Islet of Langerhans (tissue), 1 donor: ENCODE data around the gene AP1M1.

Source experiments
- FAIRE-seq: peaks from one replicate; lab custom pipeline; 2011; peaks lifted over from hg19 to GRCh38; lab: Jason Lieb, UNC

Gene AP1M1

DNA sequence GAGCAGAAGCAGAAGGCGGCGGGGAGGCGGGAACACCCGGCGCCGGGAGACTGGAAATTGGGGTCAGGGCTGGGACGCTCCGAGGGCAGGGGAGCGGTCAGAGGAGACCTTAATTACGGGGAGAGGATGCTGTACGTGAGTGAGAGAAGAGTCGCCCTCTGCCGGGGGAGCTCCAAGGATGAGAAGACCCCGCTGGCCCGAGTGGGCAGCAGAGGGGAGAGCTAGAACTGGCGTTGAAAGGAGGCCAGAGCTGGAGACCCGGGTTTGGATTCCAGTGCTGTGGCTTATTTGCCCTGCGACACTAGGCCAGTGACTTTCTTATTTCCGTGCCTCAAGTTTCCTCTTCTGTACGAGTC, 12.0 kb upstream of the AP1M1 start:
- no peak for FAIRE-seq

DNA sequence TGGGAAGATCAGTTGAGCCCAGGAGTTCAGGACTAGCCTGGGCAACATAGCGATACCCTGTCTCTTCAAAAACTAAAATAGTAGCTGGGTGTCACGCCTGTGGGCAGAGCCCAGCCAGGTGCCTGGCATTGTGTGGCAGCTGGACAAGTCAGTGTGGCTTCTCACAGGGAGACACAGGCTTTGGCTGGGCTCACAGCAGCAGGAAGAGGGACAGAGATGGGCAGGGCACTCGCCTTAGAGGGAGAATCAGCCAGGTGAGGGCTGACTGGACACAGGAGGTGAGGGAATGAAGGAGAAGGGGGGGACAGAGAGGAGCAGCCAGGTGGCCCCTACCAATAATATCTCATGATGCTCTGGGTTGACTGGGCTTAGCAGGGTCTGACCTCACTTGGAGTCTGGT, 9.2 kb upstream of the AP1M1 start:
- FAIRE-seq: no peak

GRCh38 chr19:16190198-16190597, 7.5 kb upstream of the AP1M1 start:
- no peak for FAIRE-seq

GRCh38 chr19:16190736-16191135, 7.0 kb upstream of the AP1M1 start:
- no peak for FAIRE-seq

DNA sequence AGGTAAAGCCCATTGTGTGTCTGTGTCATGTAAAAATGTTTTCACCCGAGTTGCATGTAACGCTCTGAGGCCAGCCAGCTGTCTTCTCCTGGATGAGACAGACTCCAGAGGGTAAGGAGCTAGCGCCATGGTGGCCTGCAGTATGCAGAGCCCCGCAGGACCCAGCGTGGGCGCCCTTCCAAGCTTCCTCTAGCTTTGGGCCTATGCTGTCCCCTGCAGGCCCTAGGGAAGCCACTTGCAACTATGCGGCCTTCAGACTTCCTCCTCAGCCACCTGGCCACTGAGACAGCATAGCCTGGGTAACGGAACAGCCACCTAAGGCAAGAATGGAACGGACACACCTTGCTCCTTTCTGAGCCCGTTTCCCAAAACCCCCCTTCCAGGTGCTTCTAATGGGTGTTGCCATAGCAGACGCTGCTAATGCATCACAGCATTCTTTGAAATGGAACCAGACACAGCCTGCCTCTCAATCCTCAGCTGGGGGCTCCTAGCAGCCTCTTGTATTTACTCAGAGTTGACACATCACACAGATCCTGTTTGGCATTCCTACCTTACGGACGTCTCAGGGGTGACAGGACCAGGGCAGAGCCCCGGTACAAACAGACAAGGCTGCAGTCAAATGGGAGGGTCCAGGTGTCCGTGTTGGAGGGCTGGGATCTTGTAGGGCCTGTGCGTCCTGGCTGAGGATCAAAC, 6.3 kb upstream of the AP1M1 start:
- FAIRE-seq: no peak

- FAIRE-seq: no peak
Observed at GRCh38 chr19:16193466-16193865, 4.2 kb upstream of the AP1M1 start.

DNA sequence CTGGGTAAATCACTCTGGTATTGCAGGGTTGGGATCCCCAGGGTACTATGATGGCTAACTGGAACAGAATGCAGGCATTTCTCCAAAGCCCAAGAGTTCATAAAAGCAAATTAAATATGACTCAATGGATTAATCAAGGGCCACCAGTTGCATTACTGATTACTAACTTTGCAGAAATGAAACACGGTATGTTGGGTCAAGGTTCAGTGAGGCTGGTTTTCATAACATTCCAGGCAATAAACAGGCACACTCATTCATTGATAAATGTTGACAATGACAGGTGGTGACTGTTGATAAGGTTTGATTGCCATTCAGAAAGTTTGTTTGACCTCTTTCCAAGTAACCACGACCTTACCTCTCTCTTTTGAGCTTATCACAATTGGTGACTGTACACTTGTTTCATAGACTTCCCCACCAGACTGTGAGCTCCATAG, 506 bp upstream of the AP1M1 start:
- no peak for FAIRE-seq

DNA sequence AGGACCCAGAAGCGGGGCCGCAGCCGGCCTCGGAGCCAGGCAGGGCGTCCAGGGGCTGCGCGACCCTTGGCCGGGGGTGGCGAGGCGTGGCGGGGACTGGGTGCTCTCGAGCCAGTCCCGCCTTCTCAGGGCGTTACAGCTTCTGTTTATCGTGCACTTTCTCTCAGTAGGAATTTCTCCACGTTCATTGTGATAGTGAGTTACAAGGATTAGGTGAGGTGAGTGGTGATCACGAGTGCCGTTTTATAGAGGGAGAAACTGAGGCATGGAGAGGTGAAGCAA, 600 bp downstream of the AP1M1 start:
- FAIRE-seq: no peak

DNA sequence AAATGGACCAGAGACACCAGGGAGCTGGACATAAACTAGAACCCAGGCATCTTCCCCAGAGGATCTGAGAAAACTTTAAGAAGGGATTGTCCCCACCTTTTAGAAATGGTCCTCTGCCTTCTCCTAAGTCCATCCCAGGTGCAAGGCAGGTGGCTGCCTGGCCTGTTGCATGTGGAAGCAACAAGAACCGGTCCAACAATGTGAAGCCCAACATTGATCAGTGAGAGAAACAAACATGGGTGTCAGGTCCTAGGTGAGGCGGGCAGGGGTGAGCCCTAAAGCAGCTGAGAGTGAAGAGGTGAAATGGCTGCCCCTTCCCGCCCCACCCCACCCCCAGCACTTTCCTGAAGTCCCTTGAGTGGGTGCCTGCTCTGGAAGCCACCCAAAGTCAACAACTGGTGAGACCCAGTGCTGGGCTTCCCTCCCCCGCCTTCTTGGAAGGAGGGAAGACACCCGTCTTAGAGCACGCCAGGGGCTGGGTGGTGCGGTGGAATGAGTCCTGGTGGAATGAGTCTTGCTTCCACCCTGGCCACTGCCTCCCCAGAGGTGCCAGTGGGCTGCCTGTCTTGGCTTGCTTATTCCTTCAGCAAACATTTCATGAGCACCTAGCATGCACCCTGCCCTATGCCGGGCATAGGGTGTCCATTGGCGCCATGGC, 1.7 kb downstream of the AP1M1 start:
- no peak for FAIRE-seq

DNA sequence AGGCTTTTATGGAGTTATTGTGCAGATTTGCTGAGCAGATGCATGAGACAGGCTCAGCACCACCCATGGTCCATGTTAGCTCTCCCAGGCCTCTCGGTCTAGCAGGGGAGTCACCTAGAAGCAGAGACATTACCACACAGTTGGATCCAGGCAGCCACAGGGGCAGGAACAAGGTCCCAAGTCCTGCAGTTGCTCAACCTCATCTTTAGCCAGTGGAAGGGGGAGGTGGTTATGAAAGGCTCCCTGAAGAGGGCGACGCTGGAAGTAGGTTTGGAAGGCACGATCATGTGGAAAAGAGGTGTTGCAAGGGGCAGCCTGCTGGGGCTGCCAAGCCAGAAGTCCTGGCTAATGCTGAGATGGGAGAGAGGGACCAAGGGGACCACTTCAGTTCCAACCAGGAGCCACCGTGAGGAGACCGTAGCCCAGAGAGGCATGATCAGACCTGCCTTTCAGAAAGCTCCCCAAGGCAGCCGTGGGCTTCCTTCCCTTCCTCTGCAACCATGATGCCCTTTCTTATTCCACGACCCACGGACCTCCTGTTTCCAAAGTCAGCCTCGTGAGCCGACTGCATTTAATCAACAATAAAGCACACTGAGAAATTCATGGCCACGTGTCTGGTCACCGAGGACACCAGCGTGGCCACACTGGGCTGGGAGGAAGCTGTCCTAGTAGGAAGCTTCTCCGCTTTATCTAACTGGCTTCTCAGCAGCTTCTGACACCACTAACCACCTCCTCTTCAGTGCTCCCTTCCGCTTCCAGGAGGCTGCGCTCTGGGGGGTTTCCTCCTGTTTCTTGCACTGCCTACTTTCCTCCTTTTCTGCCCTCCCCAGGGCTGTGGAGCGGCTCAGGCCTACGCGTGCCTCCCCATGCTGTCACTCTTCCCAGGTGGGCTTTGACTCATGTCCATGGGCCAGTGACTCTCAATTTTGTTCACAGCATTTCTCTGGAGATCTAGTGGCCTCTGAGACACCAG, 2.6 kb downstream of the AP1M1 start:
- no peak for FAIRE-seq

- no peak for FAIRE-seq
Observed at GRCh38 chr19:16201011-16201391, 3.3 kb downstream of the AP1M1 start.

DNA sequence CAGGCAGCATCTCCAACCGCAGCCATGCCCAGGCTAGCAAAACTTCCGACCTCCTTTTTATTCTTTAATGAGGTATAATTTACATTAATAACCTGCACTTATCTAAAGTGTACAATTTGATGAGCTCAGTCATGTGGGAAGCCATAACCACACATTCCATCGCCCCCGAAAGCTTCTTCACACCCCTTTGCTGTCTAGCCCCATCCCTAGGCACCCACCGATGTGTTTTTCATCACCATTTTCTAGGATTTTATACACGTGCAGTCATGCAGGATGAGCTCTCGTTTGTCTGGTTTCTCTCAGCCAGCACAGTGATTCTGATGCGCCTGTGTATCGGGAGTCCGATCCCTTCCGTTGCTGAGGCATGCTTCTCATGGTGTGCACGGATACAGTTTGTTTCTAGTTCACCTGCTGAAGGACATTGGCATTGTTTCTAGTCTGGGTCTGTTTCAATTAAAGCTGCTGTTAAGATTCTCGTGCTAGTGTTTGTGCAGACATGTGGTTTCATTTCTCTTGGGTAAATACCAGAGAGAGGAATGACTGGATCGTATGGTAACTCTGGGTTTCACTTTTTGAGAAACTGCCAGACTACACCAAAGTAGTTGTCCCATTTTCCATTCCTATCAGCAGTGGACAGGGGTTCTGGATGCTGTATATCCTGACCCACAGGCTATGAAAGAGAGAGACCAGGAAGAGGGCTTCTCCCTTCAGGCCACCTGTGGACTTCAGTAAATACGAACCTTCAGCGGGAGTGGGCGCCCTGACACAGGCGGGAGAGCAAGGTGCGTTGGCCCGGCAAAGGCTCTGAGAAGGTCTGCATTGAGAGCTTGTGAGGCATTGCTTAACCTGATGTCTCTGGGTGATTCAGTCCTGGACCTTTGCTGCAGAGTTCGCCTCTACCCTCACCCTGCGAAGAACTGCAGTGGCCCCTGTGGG, 4.9 kb downstream of the AP1M1 start:
- FAIRE-seq: no peak

GRCh38 chr19:16203256-16204004, 5.7 kb downstream of the AP1M1 start:
- no peak for FAIRE-seq

GRCh38 chr19:16204005-16204294, 6.2 kb downstream of the AP1M1 start:
- no peak for FAIRE-seq

- FAIRE-seq: no peak
Observed at GRCh38 chr19:16205205-16206045, 7.7 kb downstream of the AP1M1 start.

DNA sequence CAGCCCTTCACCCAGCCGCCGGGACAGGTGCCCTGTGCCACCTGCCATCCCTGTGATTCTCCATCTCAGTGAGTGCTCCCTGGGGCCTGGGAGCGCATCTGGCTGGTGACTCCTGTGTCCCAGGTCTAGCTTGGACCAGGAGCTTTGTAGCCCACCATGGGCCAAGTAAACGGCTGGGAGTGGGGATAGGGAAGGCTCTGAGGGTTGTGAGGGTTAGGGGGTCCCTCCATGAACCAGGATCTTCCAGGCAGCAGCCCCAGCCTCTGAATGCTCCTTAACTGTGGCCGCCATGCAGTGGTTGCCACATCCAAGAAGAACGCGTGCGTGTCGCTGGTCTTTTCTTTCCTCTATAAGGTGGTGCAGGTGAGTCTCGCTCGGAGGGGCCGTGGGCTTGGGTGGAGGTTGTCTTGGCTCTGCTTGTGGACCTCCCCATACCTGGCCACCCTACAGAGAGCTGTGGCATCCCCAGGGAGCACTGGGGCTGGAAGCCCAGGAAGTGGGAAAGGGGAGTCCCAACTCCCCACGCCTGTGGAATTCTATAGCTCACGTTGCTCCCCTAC, 8.4 kb downstream of the AP1M1 start:
- no peak for FAIRE-seq

- FAIRE-seq: no peak
Observed at GRCh38 chr19:16206637-16207036, 8.9 kb downstream of the AP1M1 start.

DNA sequence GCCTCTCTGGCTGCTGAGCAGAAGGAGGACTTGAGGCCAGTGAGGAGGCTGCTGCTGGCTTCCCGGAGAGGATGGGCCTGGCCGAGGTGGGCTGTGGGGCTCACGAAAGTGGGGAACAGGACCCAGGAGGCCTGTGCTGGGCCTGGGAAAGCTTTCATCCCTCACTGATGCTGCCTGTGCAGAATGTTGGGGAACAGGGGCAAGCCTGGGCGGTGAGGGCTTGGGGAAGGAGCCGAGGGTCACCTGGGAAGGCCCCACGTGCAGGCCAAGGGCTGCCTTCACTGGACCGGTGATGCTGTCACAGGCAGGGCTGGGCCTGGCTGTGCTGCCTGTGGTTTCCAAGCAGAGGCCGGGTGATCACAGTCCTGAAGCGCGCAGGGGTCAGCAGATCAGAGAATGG, 9.4 kb downstream of the AP1M1 start:
- FAIRE-seq: no peak

DNA sequence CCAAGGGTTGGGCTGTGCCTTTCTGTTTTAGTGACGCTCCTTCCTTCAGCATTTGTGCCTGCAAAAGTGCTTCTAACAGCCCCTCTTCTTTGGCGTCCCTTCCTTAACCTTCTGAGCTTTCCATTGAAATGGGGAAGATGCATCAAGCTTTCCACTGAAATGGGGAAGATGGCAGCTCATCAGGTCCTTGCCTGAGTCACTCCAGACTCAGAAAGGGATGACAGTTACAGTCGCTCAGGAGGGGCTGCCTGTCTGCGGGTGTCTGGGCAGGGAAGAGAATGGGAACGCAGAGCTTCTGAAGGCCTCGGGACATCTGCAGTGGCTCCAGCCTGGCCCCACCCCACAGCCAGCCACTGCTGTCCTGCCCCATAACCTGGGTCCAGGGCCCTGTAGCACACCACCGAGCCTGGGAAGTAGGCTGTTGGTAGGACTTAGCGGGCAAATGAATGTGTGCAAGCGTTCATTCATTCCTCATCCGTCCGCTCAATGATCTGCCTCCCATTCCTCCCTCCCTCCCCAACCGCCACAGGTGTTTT, 9.8 kb downstream of the AP1M1 start:
- FAIRE-seq: no peak

DNA sequence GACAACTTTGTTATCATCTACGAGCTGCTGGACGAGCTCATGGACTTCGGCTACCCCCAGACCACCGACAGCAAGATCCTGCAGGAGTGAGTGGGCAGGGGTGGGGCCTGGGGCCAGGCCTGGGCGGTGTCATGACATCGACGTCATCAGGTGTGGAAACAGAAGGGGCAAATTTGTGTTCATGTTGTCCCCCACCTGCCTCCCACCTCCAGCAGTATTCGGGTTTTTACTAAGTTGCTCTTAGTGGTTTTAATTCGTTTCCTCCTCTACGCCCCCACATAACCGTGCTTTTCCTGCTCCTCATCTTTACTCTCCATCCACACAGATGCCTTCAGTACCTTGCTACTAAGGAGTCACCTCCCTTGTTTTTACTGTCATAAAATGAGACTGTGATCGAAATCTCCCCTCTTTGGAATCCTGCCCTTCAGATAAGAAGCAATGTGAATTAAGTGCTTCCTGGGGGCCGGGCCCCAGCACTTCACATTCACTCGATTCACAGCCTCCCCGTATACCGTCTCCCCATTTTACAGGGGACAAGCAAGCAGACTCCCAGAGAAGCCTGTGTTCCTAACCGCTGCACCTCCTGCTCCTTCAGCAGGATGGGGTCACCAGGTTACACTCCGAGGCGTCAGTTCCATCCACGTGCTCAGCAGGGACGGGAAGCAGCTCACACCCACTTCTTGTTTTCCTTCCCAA, 10.5 kb downstream of the AP1M1 start:
- no peak for FAIRE-seq
